ENCODE results near the gene CUX1.

The CUX1 gene

GRCh38 chr7:101905203-101905865 is 87.9 kb downstream of the CUX1 start:
- TF ChIP-seq, protein P1, sequence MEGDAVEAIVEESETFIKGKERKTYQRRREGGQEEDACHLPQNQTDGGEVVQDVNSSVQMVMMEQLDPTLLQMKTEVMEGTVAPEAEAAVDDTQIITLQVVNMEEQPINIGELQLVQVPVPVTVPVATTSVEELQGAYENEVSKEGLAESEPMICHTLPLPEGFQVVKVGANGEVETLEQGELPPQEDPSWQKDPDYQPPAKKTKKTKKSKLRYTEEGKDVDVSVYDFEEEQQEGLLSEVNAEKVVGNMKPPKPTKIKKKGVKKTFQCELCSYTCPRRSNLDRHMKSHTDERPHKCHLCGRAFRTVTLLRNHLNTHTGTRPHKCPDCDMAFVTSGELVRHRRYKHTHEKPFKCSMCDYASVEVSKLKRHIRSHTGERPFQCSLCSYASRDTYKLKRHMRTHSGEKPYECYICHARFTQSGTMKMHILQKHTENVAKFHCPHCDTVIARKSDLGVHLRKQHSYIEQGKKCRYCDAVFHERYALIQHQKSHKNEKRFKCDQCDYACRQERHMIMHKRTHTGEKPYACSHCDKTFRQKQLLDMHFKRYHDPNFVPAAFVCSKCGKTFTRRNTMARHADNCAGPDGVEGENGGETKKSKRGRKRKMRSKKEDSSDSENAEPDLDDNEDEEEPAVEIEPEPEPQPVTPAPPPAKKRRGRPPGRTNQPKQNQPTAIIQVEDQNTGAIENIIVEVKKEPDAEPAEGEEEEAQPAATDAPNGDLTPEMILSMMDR (IDR thresholded peaks at IDR 0.05; ENCODE audit: control insufficient read depth, insufficient read depth, low read depth, low read length, missing control alignments), result no peak

DNA sequence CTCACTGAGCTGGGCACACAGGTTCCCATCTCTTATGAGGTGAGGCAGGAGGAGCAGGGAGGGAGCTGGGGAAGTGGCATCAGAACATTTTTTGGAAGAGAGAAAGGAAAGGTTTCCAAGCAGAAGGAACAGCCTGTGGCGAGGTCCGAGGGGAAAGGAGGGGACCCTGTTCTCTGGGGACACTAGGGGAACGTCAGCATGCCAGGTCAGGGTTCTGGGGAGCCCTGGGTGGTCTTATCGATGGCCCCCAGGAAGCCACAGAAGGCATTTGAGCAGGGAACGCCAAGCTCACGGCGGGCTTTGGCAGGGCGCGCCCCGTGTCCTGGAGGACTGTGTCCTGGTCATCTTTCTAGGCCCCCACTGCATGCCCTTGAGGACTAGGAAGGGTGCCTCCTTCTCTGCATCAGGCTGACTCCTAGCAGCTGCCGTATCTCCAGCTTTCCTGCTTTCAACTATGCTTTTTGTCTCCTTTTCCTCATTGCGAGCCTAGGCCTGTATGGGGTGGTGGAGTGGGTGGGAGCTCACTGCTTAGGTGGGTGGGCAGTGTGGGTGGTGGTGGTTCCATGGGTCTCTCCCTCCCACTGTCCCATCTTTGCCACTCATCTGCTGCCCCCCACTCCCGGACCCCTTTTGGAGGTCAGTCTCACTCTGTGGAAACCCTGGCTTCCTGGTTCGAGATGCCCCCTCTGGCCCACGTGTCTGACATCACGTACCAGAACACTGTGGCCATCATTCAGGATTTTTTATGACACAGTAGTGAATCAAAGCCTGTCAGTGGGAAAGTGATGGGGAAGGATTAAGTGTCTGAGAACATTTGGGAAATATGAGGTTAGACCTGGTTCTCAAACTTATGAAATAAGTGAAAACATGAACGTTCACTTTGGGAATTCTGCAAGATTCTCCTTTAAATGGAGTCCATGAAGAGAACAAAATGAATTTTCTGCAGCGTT is 89.1 kb downstream of the CUX1 start:
- no peak overlapping the region for H3K4me3 ChIP-seq (ENCODE audit: control insufficient read depth, low read depth, low read length)
- DNase-seq (ENCODE audit: low read depth), result no peak
- TF ChIP-seq, protein P1 (IDR thresholded peaks at IDR 0.05; ENCODE audit: control insufficient read depth, insufficient read depth, low read depth, low read length, missing control alignments), result no peak

More at GRCh38 chr7:101905203-101905865, 87.9 kb downstream of the CUX1 start:
- no peak overlapping the region for H3K4me3 ChIP-seq (ENCODE audit: control insufficient read depth, low read depth, low read length)
- DNase-seq (ENCODE audit: low read depth), result no peak

- DNase-seq (ENCODE audit: low read depth), result no peak
- TF ChIP-seq, protein P1 (IDR thresholded peaks at IDR 0.05; ENCODE audit: control insufficient read depth, insufficient read depth, low read depth, low read length, missing control alignments), result no peak
These were observed 93.8 kb downstream of the CUX1 start for GRCh38 chr7:101910991-101911799.

DNA sequence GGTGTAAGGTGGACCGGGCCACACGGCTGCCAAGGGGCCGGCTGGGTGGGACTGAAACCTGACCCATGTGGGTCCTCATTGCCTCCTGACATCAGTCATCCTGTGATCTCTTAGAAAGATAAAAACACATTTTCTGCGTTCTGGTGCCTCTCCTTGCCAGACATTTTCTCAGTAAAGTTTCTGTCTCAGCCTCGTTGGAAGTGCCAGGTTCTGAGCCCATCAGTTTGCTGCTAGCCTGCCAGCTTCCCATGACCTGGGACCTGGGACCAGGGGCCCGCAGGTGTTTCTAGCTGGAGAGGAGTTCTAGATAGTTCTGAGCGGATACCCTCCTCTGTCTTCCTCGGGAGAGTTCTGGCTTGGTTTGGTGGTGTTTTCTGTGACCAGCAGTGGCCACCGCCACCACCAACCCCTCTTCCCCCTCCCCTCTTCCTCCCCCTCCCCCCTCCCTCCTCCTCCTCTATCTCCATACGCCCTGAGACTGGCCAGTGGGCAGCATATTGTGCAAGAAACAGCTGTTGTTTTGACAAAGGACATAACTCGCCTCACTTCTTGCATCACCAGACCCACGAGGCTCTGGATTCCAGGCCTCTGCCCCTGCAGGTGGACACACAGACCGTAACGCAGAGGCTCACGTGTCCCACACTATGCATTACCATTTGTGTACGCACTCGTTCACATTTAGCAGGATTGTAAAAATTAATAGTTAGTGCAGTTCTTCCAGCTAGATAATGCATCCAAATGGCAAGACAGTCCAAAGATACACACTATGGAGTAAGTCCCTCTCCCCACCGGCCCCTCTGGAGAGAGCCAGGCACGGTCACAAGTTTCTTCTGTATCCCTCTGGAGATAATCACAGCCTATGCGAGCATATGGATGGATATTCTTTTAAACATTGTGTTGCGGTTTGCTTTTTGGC is 94.6 kb downstream of the CUX1 start:
- H3K4me3 ChIP-seq (ENCODE audit: control insufficient read depth, low read depth, low read length), result no peak overlapping the region
- TF ChIP-seq, protein P1 (IDR thresholded peaks at IDR 0.05; ENCODE audit: control insufficient read depth, insufficient read depth, low read depth, low read length, missing control alignments), result no peak
- no peak for DNase-seq (ENCODE audit: low read depth)

More at GRCh38 chr7:101910991-101911799, 93.8 kb downstream of the CUX1 start:
- H3K4me3 ChIP-seq (ENCODE audit: control insufficient read depth, low read depth, low read length), result no peak overlapping the region

- TF ChIP-seq, protein P1 (IDR thresholded peaks at IDR 0.05; ENCODE audit: control insufficient read depth, insufficient read depth, low read depth, low read length, missing control alignments), result no peak
- no peak for DNase-seq (ENCODE audit: low read depth)
- H3K4me3 ChIP-seq (ENCODE audit: control insufficient read depth, low read depth, low read length), result no peak overlapping the region
These were observed 95.3 kb downstream of the CUX1 start for GRCh38 chr7:101912716-101913110.
